22Rv1 (cell line): ENCODE measurements around the gene NAPEPLD.
A peak's percentile ranks its signal among the peaks of the same experiment; 100 is the strongest.
"Not testable (repeated sequence)": the region's sequence is repeated elsewhere in the genome, so short reads cannot be mapped to it uniquely, and the experiment has no call there.

Experiments
- H3K27ac ChIP-seq: fragments of 450-650 bp; 2 replicates; pipeline ENCODE4 v1.5.1; 2017
- ZFX ChIP-seq: fragments of 450-650 bp; IDR thresholded peaks from 2 replicates; pipeline ENCODE4 v1.6.1; 2017; ENCODE audit warnings: antibody characterized with exemption, borderline replicate concordance
- TF ChIP-seq, protein P1 (sequence below): fragments of 450-650 bp; IDR thresholded peaks from 2 replicates; pipeline ENCODE4 v1.5.1; 2017; ENCODE audit warnings: mild to moderate bottlenecking

The NAPEPLD gene

DNA sequence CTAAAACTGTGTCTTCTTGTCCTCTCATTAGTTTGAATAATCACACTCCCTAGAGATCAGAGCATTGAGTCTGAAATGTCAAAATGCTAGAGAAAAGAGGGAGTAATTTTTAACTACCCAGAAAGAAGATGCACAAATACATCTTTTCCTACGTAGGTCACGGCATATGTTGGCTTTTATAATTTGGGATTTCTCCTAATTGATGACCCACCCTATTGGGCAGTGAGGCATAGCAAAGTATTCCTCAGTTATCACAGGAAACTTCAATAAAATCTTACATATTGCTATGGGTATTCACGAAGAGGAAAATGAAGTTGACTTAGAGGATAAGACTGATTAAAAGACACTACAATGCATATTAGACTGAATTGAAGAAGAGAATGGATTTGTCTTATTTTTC lies 48.6 kb downstream of the NAPEPLD start:
- no peak for TF ChIP-seq ZFX
- TF ChIP-seq, protein P1, sequence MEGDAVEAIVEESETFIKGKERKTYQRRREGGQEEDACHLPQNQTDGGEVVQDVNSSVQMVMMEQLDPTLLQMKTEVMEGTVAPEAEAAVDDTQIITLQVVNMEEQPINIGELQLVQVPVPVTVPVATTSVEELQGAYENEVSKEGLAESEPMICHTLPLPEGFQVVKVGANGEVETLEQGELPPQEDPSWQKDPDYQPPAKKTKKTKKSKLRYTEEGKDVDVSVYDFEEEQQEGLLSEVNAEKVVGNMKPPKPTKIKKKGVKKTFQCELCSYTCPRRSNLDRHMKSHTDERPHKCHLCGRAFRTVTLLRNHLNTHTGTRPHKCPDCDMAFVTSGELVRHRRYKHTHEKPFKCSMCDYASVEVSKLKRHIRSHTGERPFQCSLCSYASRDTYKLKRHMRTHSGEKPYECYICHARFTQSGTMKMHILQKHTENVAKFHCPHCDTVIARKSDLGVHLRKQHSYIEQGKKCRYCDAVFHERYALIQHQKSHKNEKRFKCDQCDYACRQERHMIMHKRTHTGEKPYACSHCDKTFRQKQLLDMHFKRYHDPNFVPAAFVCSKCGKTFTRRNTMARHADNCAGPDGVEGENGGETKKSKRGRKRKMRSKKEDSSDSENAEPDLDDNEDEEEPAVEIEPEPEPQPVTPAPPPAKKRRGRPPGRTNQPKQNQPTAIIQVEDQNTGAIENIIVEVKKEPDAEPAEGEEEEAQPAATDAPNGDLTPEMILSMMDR = no peak
- H3K27ac ChIP-seq = no peak overlapping the region

DNA sequence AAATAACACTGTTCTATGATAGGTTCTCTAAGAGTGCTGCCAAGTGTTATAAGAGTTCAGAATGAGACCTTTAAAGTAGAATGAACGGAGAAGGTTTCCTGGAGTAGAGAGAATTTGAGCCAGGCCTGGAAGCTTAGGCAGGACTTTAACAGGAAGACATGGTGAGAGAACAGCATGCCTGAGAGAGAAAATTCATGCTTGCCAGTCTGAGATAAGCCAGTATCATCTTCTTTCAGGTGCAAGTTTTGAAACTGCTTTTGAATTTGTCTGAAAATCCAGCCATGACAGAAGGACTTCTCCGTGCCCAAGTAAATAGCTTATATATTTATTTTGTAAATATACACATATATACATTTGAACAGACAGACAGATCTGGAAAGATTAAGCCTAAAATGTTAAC lies 51.9 kb downstream of the NAPEPLD start:
- TF ChIP-seq, protein P1 = no peak
- no peak for TF ChIP-seq ZFX
- no peak overlapping the region for H3K27ac ChIP-seq

DNA sequence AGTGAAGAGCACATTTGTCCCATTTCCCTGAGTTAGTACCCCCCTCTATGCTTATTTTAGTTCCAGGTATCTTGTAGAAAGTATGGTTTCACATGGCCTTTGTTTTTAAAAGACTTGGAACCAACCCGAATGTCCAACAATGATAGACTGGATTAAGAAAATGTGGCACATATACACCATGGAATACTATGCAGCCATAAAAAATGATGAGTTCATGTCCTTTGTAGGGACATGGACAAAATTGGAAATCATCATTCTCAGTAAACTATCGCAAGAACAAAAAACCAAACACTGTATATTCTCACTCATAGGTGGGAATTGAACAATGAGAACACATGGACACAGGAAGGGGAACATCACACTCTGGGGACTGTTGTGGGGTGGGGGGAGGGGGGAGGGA lies 53.3 kb downstream of the NAPEPLD start:
- H3K27ac ChIP-seq = not testable (repeated sequence)

DNA sequence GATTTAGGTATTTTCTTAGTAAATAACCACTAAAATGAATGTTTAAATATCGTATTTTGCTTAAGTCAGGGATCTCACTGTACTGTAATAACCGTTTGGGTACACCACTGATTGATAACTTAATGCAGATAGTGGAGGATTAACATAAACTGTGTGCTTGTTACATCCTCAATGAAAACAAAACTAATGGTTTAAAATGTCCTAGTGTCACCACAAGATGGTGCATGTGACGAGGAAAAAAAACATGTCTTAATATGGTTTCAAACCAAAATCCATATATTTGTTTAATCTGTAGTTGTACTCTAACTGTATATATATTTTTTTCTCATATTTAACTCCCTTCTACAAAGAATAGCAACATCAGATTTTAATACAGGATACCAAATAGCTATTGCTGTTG lies 54.8 kb downstream of the NAPEPLD start:
- TF ChIP-seq, protein P1 = peak; percentile 34
- TF ChIP-seq ZFX = no peak
- no peak overlapping the region for H3K27ac ChIP-seq

GRCh38 chr7:103093429-103093828 lies 55.5 kb downstream of the NAPEPLD start:
- TF ChIP-seq, protein P1 = no peak
- no peak for TF ChIP-seq ZFX
- H3K27ac ChIP-seq = no peak overlapping the region

GRCh38 chr7:103092321-103092720 lies 56.6 kb downstream of the NAPEPLD start:
- H3K27ac ChIP-seq = not testable (repeated sequence)

- TF ChIP-seq ZFX = no peak
- TF ChIP-seq, protein P1 = no peak
- H3K27ac ChIP-seq = no peak overlapping the region
Observed at GRCh38 chr7:103083210-103083609, 65.7 kb downstream of the NAPEPLD start.

- no peak overlapping the region for H3K27ac ChIP-seq
- TF ChIP-seq ZFX = no peak
- TF ChIP-seq, protein P1 = no peak
Observed at GRCh38 chr7:103082497-103082896, 66.4 kb downstream of the NAPEPLD start.
